Erythroblast (primary cell): ENCODE data around the gene EVX2.

Experiments used
- GATA1 ChIP-seq: IDR thresholded peaks from 2 replicates; pipeline ENCODE4 v1.6.1; 2011; ENCODE audit warnings: low read depth, mild to moderate bottlenecking, control low read depth, low read length, moderate library complexity
- POLR2A ChIP-seq: IDR thresholded peaks from 2 replicates; pipeline ENCODE4 v1.6.1; 2011; ENCODE audit warnings: mild to moderate bottlenecking, low read length

GRCh38 chr2:176098366-176099158 is 14.8 kb upstream of the EVX2 start:
- TF ChIP-seq POLR2A, result no peak
- no peak for TF ChIP-seq GATA1
